Keratinocyte (primary cell): ENCODE measurements around the gene POU2F2. TPM values are rescaled to one million over a fixed set of nuclear protein-coding genes. Genes with fewer than 3 reads are reported as not detected.

Experiments
- DNase-seq: peaks from one replicate; pipeline ENCODE4 v3.0.0-alpha.2; 2011; ENCODE audit warnings: low read depth, missing footprints, low spot score
- FAIRE-seq: peaks from 2 replicates; lab custom pipeline; 2011; peaks lifted over from hg19 to GRCh38; lab: Jason Lieb, UNC
- H2AFZ ChIP-seq: 2 replicates; pipeline ENCODE4 v1.6.0; 2012; ENCODE audit warnings: low read length, control low read depth, inconsistent platforms; ENCODE audit not compliant: control insufficient read depth
- H3K27ac ChIP-seq: 2 replicates; pipeline ENCODE4 v1.5.1; 2011; ENCODE audit warnings: low read length; ENCODE audit not compliant: control insufficient read depth, insufficient read depth
- H3K27me3 ChIP-seq: 3 replicates; pipeline ENCODE4 v1.6.0; 2011; ENCODE audit warnings: low read length; ENCODE audit not compliant: control insufficient read depth, insufficient read depth; ENCODE audit errors: extremely low read depth
- H3K36me3 ChIP-seq, 2 experiments: 2 replicates in 1 of 2; 3 replicates in 1 of 2; pipeline ENCODE4 v1.5.1; 2011; ENCODE audit warnings: low read length in 2 of 2, mild to moderate bottlenecking in 1 of 2; ENCODE audit not compliant: control insufficient read depth in 2 of 2, insufficient read depth in 2 of 2; ENCODE audit errors: extremely low read depth in 1 of 2
- H3K4me1 ChIP-seq: 3 replicates; pipeline ENCODE4 v1.5.1; 2011; ENCODE audit warnings: low read length; ENCODE audit not compliant: control insufficient read depth, insufficient read depth; ENCODE audit errors: extremely low read depth
- H3K4me2 ChIP-seq: 3 replicates; pipeline ENCODE4 v1.6.0; 2011; ENCODE audit warnings: low read depth, low read length; ENCODE audit not compliant: control insufficient read depth, insufficient read depth; ENCODE audit errors: extremely low read depth
- H3K4me3 ChIP-seq, 3 experiments: fragments of 200-600 bp in 1 of 3; sonication (generic) in 1 of 3; 2 replicates in 2 of 3; 3 replicates in 1 of 3; pipeline ENCODE4 v1.5.1; 2011 to 2016; ENCODE audit warnings: low read length in 3 of 3, mild to moderate bottlenecking in 3 of 3, control low read depth in 2 of 3, inconsistent platforms in 1 of 3, low read depth in 1 of 3, mixed read lengths in 1 of 3, mixed run types in 1 of 3, moderate library complexity in 1 of 3; ENCODE audit not compliant: control insufficient read depth in 2 of 3, insufficient read depth in 2 of 3; ENCODE audit errors: extremely low read depth in 1 of 3
- H3K79me2 ChIP-seq: 2 replicates; pipeline ENCODE4 v1.6.0; 2012; ENCODE audit warnings: low read length; ENCODE audit not compliant: control insufficient read depth, insufficient read depth
- H3K9ac ChIP-seq: 3 replicates; pipeline ENCODE4 v1.6.0; 2011; ENCODE audit warnings: low read length; ENCODE audit not compliant: control insufficient read depth, insufficient read depth; ENCODE audit errors: extremely low read depth
- H3K9me1 ChIP-seq: 3 replicates; pipeline ENCODE4 v1.6.0; 2011; ENCODE audit warnings: low read length; ENCODE audit not compliant: control insufficient read depth, insufficient read depth; ENCODE audit errors: extremely low read depth
- H3K9me3 ChIP-seq: 2 replicates; pipeline ENCODE4 v1.5.1; 2012; ENCODE audit warnings: low read depth, low read length; ENCODE audit not compliant: control insufficient read depth
- H4K20me1 ChIP-seq: 3 replicates; pipeline ENCODE4 v1.6.0; 2011; ENCODE audit warnings: low read length; ENCODE audit not compliant: control insufficient read depth, insufficient read depth; ENCODE audit errors: extremely low read depth
- CTCF ChIP-seq, 3 experiments: IDR thresholded peaks in 1 of 3; conservative IDR thresholded peaks in 1 of 3; optimal IDR thresholded peaks in 1 of 3; 2 replicates in 2 of 3; 3 replicates in 1 of 3; pipeline versions ENCODE3 to v1.5.1; 2011; ENCODE audit warnings: low read length in 3 of 3, mild to moderate bottlenecking in 3 of 3, moderate library complexity in 2 of 3, control low read depth in 1 of 3, inconsistent platforms in 1 of 3; ENCODE audit not compliant: insufficient read depth in 2 of 3; ENCODE audit errors: extremely low read depth in 1 of 3
- EZH2 ChIP-seq: IDR thresholded peaks from one replicate; pipeline ENCODE4 v1.6.1; 2012; ENCODE audit warnings: inconsistent platforms, mild to moderate bottlenecking, low read length, moderate library complexity
- dilution Hi-C: fragments of 300-500 bp; cut with MboI; formaldehyde crosslinking; loops from one replicate; pipeline ENCODE4 v1.7.0; 2020; ENCODE audit warnings: low sequenced_read_pairs; ENCODE audit not compliant: extremely low pct_ligation_motif_present
- polyA plus RNA-seq, 5 experiments: library from polyadenylated mRNA; depleted of rRNA in 3 of 5; stranded (reverse) in 3 of 5; stranded (forward) in 1 of 5; unstranded in 1 of 5; fragments of >200 nt; gene quantifications; 1 replicate in 1 of 5; 2 replicates in 3 of 5; 3 replicates in 1 of 5; pipeline versions ENCODE4 v1.2.1 to v1.2.3, GENCODE V29; 2011 to 2012; ENCODE audit warnings: missing spikeins in 2 of 5, low read depth in 1 of 5, low replicate concordance in 1 of 5

POU2F2 gene
- polyA plus RNA-seq, 1 donor (not counting 4 experiments of a cell fraction or from before 2014, with no cell fraction given), result 7.0 TPM

DNA sequence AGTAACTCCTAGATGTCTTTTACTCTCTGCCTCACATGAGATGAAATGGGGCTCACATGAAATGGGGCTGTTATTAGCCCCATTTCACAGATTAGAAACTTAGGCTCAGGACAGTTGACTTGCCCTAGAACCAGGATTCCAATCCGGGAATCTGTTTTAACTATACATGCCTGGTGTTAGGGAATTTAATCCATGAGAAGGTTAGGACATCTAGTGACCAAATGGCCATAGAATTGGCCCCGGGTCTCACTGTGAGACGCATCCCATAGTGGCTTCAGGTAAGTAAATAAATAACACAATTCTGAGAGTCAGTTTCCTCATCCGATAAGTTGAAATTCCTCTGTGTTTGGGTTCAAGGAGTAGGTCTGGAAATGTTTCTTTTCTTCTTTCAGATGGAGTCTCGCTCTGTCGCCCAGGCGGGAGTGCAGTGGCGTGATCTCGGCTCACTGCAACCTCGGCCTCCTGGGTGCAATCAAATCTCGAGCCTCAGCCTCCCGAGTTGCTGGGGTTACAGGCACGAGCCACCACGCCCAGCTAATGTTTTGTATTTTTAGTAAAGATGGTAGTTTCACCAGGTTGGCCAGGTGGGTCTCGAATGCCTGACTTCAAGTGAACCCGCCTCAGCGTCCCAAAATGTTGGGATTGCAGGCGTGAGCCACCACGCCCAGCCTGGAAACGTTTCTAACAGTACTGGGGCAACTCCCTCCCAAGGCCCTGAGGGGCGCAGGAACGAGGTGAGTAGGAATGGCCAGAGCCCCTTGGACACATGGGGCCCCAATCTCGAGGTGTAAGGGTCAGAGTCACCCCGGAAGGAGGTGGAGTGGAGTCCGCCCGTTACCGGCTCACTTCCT lies 57.5 kb downstream of the POU2F2 start:
- dilution Hi-C loops, result no loop called here
- Histone ChIP-seq H3K9me1 (peaks cover 10% of the 10 kb centered on the region), H3K27ac (peak overlapping the region; percentile 100), H3K4me1 (peaks cover 37% of the 10 kb centered on the region), H3K27me3 (no peaks in the 10 kb centered on the region), H3K79me2 (peaks cover 38% of the 10 kb centered on the region), H3K9me3 (no peaks in the 10 kb centered on the region), H3K4me3 (peak overlapping the region; percentile 37 to 98 (median 91)), H3K4me2 (peak overlapping the region; percentile 86), H4K20me1 (peaks cover 21% of the 10 kb centered on the region), H3K9ac (peak overlapping the region; percentile 100), H2AFZ (peak overlapping the region; percentile 96), H3K36me3 (peaks cover 7 to 10% of the 10 kb centered on the region in 2 experiments)
- FAIRE-seq (no peak), DNase-seq (no peak)
- no peak for TF ChIP-seq CTCF (optimal IDR thresholded peaks at IDR 0.05 in 1 of 3, IDR thresholded peaks at IDR 0.05 in 1 of 3, conservative IDR thresholded peaks at IDR 0.05 in 1 of 3; ENCODE audit: extremely low read depth in 1 of 3, insufficient read depth in 2 of 3, low read length in 3 of 3)
- no peak for TF ChIP-seq EZH2

GRCh38 chr19:42071247-42071646 lies 61.0 kb downstream of the POU2F2 start:
- no peak overlapping the region for H3K27ac ChIP-seq
- dilution Hi-C loops, result no loop called here
- H2AFZ ChIP-seq, result no peak overlapping the region
- H3K9me3 ChIP-seq, result no peaks in the 10 kb centered on the region
- H3K4me3 ChIP-seq, result no peak overlapping the region
- H3K4me1 ChIP-seq, result peaks cover 10% of the 10 kb centered on the region
- no peaks in the 10 kb centered on the region for H4K20me1 ChIP-seq
- peaks cover 27% of the 10 kb centered on the region for H3K27me3 ChIP-seq
- no peak overlapping the region for H3K9ac ChIP-seq
- no peaks in the 10 kb centered on the region for H3K36me3 ChIP-seq
- no peak for DNase-seq
- H3K9me1 ChIP-seq, result no peaks in the 10 kb centered on the region
- FAIRE-seq, result no peak
- H3K79me2 ChIP-seq, result peaks cover 3% of the 10 kb centered on the region
- no peak overlapping the region for H3K4me2 ChIP-seq
- TF ChIP-seq EZH2 (no peak), CTCF (optimal IDR thresholded peaks at IDR 0.05 in 1 of 3, IDR thresholded peaks at IDR 0.05 in 1 of 3, conservative IDR thresholded peaks at IDR 0.05 in 1 of 3; ENCODE audit: extremely low read depth in 1 of 3, insufficient read depth in 2 of 3, low read length in 3 of 3) (no peak)
